ENCODE data around the gene TMEM88. TPM values are rescaled to one million over a fixed set of nuclear protein-coding genes. Genes with fewer than 3 reads are reported as not detected.

TMEM88 gene
- total and polyA plus RNA-seq, 2 of the 8 experiments (the other 6 are each of a cell fraction or from before 2014, with no cell fraction given) = 0.69 to 8.8 TPM

DNA sequence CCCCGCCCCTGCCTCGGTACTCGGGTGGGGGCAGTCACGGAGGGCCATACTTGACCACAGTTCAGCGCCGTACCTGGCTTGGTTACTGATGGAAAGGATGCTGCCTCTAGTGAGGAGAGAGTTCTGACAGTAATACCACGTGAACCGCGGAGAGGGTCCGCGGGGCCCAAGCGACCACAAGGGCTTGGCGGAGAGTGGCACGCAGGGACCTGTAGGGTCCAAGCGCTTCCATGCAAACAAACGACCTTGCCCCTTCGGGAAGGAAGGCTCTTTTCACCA lies 11.7 kb upstream of the TMEM88 start (continued):
- TF ChIP-seq RNF2 (IDR thresholded peaks at IDR 0.05; ENCODE audit: borderline replicate concordance, low read depth, low read length, missing control alignments, poor library complexity, severe bottlenecking) (no peak), CBX8 (IDR thresholded peaks at IDR 0.05; ENCODE audit: borderline replicate concordance, low read depth, low read length) (no peak), TBP (IDR thresholded peaks at IDR 0.05; ENCODE audit: low read depth, low read length) (no peak), POLR2AphosphoS5 (IDR thresholded peaks at IDR 0.05; ENCODE audit: low read depth, low read length) (no peak), ZNF274 (IDR thresholded peaks at IDR 0.05; ENCODE audit: borderline replicate concordance, extremely low read depth, low read length) (no peak), KDM4A (IDR thresholded peaks at IDR 0.05; ENCODE audit: low read depth, low read length, severe bottlenecking) (peak; percentile 79), GTF2F1 (IDR thresholded peaks at IDR 0.05; ENCODE audit: borderline replicate concordance, low read depth, low read length) (no peak)
- TF ChIP-seq, protein P1, sequence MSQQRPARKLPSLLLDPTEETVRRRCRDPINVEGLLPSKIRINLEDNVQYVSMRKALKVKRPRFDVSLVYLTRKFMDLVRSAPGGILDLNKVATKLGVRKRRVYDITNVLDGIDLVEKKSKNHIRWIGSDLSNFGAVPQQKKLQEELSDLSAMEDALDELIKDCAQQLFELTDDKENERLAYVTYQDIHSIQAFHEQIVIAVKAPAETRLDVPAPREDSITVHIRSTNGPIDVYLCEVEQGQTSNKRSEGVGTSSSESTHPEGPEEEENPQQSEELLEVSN (IDR thresholded peaks at IDR 0.05) = no peak
- TF ChIP-seq, protein P2, sequence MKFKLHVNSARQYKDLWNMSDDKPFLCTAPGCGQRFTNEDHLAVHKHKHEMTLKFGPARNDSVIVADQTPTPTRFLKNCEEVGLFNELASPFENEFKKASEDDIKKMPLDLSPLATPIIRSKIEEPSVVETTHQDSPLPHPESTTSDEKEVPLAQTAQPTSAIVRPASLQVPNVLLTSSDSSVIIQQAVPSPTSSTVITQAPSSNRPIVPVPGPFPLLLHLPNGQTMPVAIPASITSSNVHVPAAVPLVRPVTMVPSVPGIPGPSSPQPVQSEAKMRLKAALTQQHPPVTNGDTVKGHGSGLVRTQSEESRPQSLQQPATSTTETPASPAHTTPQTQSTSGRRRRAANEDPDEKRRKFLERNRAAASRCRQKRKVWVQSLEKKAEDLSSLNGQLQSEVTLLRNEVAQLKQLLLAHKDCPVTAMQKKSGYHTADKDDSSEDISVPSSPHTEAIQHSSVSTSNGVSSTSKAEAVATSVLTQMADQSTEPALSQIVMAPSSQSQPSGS (IDR thresholded peaks at IDR 0.05; ENCODE audit: low read length) = no peak
- TF ChIP-seq, protein P3, sequence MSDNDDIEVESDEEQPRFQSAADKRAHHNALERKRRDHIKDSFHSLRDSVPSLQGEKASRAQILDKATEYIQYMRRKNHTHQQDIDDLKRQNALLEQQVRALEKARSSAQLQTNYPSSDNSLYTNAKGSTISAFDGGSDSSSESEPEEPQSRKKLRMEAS (IDR thresholded peaks at IDR 0.05) = peak; percentile 56; the same call in 1 of the 2 replicates
